Fibroblast of villous mesenchyme (primary cell): Measurements from ENCODE around the gene TNNC1. TPM values are rescaled to one million over a fixed set of nuclear protein-coding genes. Genes with fewer than 3 reads are reported as not detected.

Experiments
- DNase-seq: peaks from one replicate; pipeline ENCODE4 v3.0.0-alpha.2; 2010; ENCODE audit warnings: low read depth
- H3K4me3 ChIP-seq: 2 replicates; pipeline ENCODE4 v1.5.1; 2011; ENCODE audit warnings: low read depth, mild to moderate bottlenecking, low read length
- CTCF ChIP-seq: IDR thresholded peaks from 2 replicates; pipeline ENCODE4 v1.5.1; 2012; ENCODE audit warnings: low read depth, mild to moderate bottlenecking, low read length; ENCODE audit not compliant: insufficient read depth
- total RNA-seq: library from RNA; depleted of rRNA; stranded (reverse); fragments of >200 nt; gene quantifications from 2 replicates; pipeline ENCODE4 v1.2.3, GENCODE V29; 2012

The TNNC1 gene
- total RNA-seq, 1 donor: 1.3 TPM

GRCh38 chr3:52494886-52495495 is 41.1 kb upstream of the TNNC1 start, which contains the start of gene STAB1:
STAB1 (plus strand) TSS chr3:52495338; CDS start chr3:52495414, 76 bp downstream.
- TF ChIP-seq CTCF: no peak
- DNase-seq: no peak
- H3K4me3 ChIP-seq: no peak within 1 kb of the TSS

GRCh38 chr3:52494445-52494844 is 40.6 kb upstream of the TNNC1 start:
- TF ChIP-seq CTCF: no peak
- H3K4me3 ChIP-seq: no peak overlapping the region
- DNase-seq: no peak

GRCh38 chr3:52493232-52494017 is 39.6 kb upstream of the TNNC1 start:
- no peak for TF ChIP-seq CTCF
- DNase-seq: no peak
- no peak overlapping the region for H3K4me3 ChIP-seq

GRCh38 chr3:52492059-52492458 is 38.2 kb upstream of the TNNC1 start:
- no peak for TF ChIP-seq CTCF

GRCh38 chr3:52490939-52491526 is 37.2 kb upstream of the TNNC1 start:
- no peak for TF ChIP-seq CTCF
- no peak overlapping the region for H3K4me3 ChIP-seq
- no peak for DNase-seq

More at GRCh38 chr3:52492059-52492458, 38.2 kb upstream of the TNNC1 start:
- H3K4me3 ChIP-seq: no peak overlapping the region
- no peak for DNase-seq

GRCh38 chr3:52490035-52490938 is 36.4 kb upstream of the TNNC1 start:
- TF ChIP-seq CTCF: no peak
- no peak overlapping the region for H3K4me3 ChIP-seq
- no peak for DNase-seq
